Inflammatory macrophage treated with lipopolysaccharide for 1 hour (primary cell): ENCODE results near the gene NPSR1.
"Not testable (repeated sequence)": the region's sequence is repeated elsewhere in the genome, so short reads cannot be mapped to it uniquely, and the experiment has no call there.

Experiments used
- DNase-seq, 2 donors: peaks; one replicate each; pipeline ENCODE4 v3.0.0-alpha.2; 2020 to 2022

The NPSR1 gene

GRCh38 chr7:34839645-34840044, 181.6 kb downstream of the NPSR1 start:
- DNase-seq = no peak

DNA sequence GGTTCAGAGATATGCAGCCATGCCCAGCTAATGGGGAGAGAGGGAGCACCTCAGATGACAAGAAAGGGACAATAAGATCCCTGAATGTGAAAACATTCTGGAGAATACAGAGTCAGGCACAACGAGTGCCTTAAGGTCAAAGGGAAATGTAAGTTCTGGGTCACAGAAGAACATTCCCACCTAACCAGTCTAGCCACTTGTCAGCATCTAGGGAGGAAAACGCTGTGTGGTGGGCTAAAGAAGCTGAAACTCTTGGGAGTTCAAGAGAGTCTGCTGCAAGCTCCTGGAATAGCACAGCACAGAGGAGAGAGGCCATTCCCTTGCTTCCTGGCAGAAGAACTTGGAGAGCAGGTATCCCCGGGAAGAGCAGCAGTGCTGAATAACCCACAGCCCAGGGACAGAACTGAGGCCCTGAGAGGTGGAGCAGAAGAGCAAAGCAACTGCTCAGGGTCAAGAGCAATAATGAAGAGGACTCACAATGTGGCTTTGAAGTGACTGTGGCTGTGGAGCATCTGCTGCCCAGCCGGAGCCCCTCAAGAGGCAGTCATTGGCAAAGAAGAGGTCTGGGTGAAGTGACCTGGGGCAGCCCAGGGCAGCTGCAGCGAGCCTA, 182.3 kb downstream of the NPSR1 start:
- DNase-seq = no peak

- no peak for DNase-seq
Measured at GRCh38 chr7:34841326-34841725, 183.3 kb downstream of the NPSR1 start.

DNA sequence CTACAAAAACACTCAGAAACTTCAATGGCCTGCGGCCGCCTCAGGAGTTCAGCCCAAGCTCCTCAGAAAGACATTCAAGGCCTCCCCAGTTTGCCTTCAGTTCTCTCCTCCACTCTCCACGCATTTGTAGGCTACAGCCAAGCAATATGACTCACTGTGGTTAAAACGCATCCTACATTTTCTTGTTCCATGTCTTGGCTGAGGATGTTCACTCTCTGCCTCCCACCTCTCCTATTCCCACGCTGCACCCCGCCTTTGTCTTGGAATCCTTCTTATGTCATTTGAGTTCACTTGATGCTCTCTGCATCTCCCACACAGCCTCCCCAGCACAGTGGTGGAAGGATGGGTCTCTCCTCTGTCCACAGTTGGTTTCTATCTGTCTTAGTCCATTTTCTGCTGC, 184.8 kb downstream of the NPSR1 start:
- no peak for DNase-seq

DNA sequence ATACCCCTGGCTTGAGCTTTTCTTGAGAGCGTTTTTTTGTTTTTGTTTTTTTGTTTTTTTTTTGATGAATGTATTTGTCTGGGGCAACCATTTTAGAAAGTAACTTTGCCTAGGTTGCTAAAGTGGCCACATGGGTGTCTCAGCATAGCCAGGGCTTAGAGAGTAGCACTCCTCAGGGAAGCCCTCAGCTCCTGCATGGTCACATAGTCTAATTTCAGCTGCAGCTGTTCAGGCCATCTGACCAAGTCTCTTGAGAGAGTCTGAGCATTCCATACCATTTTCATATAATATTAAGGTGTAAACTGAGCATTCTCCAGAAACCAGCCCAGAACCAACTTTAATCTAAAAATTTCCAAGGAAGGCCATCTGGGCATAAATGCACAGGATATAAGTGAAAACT, 186.4 kb downstream of the NPSR1 start:
- no peak for DNase-seq

DNA sequence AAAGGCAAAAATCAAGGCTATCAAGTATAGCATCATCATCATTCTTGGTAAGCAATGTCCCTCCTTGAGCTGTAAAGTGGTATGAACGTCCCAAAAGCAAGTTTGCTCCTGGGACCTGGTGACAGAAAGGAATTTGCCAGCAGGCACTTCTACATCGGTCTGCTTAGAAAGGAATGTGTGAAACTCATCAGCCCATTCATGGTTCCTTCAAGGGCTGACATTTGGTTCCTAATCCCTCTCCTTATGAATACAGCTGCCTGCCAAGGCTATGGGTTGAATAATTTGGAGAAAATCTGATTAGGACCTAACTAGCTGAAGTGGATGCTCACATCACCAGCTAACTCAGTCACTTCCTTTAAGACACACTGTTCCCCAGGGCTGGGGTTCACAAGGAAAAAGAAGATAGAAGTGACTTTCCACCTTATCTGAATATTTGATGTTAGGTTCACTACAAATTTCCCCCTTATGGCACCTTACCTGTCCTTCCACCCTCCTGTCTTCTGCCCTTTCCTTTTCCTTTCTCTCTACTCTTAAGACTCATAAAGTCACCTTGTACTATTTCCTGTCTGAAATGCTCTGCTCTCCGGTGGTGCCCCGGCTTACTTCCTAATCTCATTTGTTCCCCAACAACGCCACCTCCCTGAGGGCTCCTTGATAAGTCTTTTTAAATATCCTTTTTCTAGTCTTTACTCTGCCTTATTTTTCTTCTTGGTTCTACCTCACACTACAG, 187.1 kb downstream of the NPSR1 start:
- no peak for DNase-seq

DNA sequence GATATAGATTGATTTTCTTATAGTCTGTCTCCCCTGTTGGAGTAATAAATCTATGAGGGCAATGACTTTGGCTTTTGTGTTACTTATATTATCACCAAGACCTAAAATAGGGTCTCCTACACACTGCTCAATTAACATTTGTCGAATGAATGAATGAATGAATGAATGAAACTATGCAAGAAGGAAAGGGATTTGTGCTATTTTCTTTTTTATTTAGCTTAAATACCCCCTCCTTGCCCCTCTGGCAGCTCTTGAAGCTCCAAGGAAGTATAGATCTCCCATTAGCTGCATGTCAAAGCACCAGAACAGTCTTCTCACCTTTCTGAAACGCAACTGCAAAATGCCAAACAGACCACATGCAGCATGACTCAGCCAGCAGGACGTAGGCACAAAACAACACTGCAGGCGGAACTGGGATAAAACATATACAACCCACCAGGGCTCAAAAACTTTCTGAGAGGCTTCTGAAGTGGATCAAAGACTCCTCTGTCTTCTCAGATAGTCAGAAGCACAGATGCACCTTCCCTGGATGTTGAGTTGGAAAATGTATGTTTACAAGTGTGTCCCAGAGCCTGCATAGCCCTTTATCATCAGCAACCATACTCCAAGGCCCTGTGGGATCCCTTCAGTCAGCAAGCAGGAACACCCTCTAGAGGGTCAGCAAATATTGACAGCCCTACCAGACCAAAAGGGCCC, 187.8 kb downstream of the NPSR1 start:
- DNase-seq = no peak

DNA sequence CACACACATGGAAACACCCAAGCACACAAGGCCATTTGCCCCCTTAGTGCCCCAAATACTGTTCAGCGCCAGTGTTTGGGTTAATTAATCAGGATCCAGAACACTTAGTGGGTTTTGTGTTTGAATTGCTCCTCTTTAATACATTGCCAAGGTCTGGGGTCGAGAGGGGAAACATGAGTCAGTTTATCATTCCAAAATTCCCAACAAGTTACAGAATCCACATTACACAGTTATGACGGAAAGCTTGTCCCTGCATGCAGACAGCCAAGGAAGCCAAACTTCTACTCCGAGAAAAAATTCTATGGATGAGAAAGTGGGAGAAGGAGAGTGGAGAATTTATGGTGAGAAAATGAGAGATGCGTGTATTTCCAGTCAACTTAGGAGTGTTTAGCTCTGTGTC, 189.0 kb downstream of the NPSR1 start:
- no peak for DNase-seq

DNA sequence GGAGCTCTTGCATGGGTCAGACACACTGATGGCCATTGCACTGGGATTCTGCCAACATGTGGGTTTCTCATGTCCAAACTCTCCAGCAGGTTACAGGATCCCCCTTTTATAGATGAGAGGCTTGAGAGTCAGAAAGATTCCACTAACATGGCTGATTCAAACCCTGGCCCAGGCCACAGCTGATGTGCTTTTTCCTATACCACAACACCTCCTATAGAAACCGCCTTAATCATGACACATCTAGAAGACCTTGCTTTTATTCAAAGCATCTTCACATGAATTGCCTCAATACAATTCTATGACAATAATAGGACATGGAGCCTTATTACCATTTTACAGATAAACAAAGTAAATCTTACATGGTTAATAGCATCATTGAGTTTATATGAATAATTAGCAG, 190.7 kb downstream of the NPSR1 start:
- DNase-seq = no peak

DNA sequence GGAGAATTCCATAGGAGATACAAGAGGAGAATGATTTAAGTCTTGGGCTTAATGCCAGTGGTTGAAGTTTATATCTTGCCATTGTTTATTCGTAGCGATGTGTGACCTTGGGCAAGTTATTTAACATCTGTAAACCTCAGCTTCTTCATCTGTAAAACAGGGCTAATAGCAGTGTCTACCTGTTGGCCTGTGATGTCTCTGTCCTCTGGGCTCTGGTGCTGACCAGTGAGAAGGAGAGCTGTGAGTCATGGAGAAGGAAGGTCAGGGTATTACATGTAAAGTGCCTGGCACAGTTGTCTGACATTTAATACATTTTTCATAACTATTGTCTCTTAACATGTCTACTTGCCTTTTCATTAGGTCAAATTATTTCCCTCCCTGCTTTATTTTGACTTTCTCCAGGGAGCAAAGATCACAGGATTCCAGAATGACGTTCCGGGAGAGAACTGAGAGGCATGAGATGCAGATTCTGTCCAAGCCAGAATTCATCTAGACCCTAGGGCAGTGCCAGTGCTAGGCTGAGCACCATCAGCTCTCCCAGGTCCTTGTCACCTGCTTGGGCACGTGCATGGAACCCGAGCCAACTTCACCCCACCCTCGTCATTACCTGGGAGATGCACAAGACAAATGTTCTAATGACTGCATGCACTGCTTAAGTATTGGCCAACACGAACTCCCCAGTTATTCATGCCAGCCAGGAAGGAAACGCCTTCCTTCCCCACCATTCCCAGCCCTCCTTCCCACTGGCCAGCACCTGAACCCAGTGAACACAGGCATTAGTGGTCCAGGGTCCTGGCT, 191.3 kb downstream of the NPSR1 start:
- DNase-seq = no peak

DNA sequence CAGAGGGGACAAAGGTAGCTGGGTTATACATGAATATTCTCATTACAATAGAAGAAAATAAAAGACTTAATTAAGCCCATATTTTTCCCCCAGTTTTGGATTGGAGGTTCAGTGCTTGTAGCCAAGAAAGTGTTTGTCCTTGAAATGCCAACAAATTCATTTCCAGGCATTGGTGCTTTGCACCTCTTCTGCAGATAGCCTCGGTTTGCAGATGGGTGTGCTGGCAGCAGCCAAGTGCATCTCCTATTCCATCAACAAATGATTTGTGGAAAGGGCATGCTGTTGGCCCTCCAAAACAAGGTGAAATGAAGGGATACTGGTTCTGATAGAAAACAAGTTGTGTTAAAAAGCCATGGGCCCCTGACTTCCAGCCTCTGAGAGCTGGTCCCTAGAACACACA, 192.0 kb downstream of the NPSR1 start:
- DNase-seq = no peak

- no peak for DNase-seq
Measured at GRCh38 chr7:34850681-34851080, 192.7 kb downstream of the NPSR1 start.

GRCh38 chr7:34851431-34851830, 193.4 kb downstream of the NPSR1 start:
- no peak for DNase-seq

GRCh38 chr7:34858444-34858843, 200.4 kb downstream of the NPSR1 start:
- DNase-seq = not testable (repeated sequence)

- not testable (repeated sequence) for DNase-seq
Measured at GRCh38 chr7:34859281-34859680, 201.3 kb downstream of the NPSR1 start.

GRCh38 chr7:34866222-34866621, 208.2 kb downstream of the NPSR1 start:
- DNase-seq = not testable (repeated sequence)

GRCh38 chr7:34867341-34867740, 209.3 kb downstream of the NPSR1 start:
- not testable (repeated sequence) for DNase-seq

DNA sequence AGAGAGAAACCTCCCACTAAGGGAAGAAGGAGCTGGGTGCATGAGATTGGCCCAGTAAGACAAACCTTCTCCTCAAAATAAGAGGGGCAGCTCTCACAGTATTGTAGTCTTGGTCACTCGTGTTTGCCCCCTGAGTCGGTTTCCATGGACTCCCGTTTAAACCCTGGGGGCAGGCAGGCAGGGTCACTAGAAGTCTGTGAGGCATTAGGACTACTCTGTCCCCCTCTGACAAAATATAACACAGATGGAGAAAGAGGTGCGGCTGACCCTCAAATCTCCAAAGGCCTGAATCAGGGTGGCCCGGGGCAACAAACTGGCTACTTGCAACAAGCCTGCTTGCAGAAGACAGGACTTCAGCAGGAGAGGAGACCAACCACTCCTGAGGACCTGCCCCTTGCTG, 210.6 kb downstream of the NPSR1 start:
- DNase-seq = not testable (repeated sequence)

DNA sequence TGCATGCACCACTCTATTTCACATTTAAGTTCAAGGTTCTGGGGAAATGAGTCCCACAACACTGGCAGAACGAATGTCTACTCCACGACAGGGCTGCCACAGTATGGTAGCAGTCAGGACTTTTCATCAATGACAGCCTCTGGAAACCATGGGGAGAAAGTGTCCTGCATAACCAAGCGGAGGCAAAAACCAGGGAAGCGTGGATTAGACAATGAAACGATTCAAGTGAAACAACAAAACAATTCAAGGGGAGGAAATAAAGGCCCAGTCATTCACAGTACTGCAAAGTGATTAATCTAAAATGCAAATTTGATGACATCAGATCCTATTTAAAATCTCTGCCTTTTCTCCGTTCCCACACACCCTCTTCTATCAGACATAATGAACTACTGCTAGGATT, 211.0 kb downstream of the NPSR1 start:
- no peak for DNase-seq

- not testable (repeated sequence) for DNase-seq
Measured at GRCh38 chr7:34870041-34870440, 212.0 kb downstream of the NPSR1 start.

DNA sequence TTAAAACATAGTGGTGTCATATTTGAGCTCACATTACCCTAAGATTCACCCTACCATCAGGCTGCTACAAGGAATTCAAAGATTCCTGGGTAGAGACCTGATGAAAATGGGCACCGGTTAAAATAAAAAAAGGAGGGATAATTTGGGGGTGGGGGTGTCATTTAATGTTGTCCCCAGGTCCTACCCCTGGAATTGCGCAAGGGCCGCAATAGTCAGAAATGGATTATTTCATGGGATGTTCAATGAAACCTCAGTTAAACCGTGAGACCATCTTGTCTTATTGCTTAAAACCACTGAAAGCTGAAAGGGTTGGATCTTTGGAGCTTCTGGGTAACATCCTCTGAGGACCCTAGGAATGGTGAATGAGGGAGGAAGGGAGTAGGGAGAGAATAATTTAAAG, 216.3 kb downstream of the NPSR1 start:
- not testable (repeated sequence) for DNase-seq

DNA sequence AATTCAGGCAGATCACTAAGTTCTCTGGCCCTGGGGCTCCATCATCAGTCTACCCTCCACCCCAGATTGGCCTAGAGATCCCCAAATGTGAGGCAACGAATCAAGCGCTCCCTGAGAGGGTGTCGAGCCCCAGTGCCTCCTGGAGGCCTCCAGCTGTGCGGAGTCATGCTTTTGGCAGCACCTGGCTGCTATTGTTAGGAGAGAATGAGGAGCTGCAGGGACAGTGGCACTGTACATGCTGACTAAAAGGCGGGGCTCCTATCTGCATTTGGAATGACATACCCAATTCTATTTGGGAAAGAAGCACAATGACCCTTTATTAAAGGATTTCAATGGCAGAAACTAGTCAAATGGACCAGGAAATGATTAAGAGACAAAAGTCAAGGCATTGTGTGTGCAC, 217.5 kb downstream of the NPSR1 start:
- no peak for DNase-seq
